OCI-LY3 (cell line): Measurements from ENCODE around the gene PTGS2.

Source experiments
- H2AFZ ChIP-seq: fragments of 200-600, 300-600 bp; shearing (Covaris generic); 2 replicates; pipeline ENCODE4 v1.6.0; 2014; ENCODE audit warnings: antibody characterized with exemption, low read depth, low read length
- H3K27ac ChIP-seq: fragments of 200-600, 300-600 bp; sonication (generic); 2 replicates; pipeline ENCODE4 v1.5.1; 2014; ENCODE audit warnings: mild to moderate bottlenecking, low read length, moderate library complexity, mixed read lengths
- H3K27me3 ChIP-seq: fragments of 200-600, 300-600 bp; sonication (generic); 2 replicates; pipeline ENCODE4 v1.6.1; 2014; ENCODE audit warnings: low read depth, low read length, mixed read lengths
- H3K36me3 ChIP-seq: fragments of 200-600, 300-600 bp; sonication (generic); replicated peaks from 2 replicates; pipeline ENCODE3; 2014; ENCODE audit warnings: low read depth, low read length, mixed read lengths
- H3K4me1 ChIP-seq: fragments of 300-600, 200-600 bp; sonication (generic); 2 replicates; pipeline ENCODE4 v1.6.1; 2014; ENCODE audit warnings: low read length, mixed read lengths
- H3K4me2 ChIP-seq: fragments of 200-600, 300-600 bp; sonication (generic); 2 replicates; pipeline ENCODE4 v1.6.1; 2014; ENCODE audit warnings: low read length, mixed read lengths
- H3K4me3 ChIP-seq: fragments of 300-600, 200-600 bp; sonication (generic); 2 replicates; pipeline ENCODE4 v1.5.1; 2014; ENCODE audit warnings: antibody characterized with exemption, mild to moderate bottlenecking, low read length, moderate library complexity
- H3K79me2 ChIP-seq: fragments of 300-600, 200-600 bp; shearing (Covaris generic); 2 replicates; pipeline ENCODE4 v1.6.1; 2014; ENCODE audit warnings: mild to moderate bottlenecking, low read length, mixed read lengths
- H3K9ac ChIP-seq: fragments of 300-600, 200-600 bp; shearing (Covaris generic); 2 replicates; pipeline ENCODE4 v1.6.0; 2014; ENCODE audit warnings: mild to moderate bottlenecking, low read length, moderate library complexity
- H3K9me3 ChIP-seq: fragments of 200-600, 300-600 bp; shearing (Covaris generic); 2 replicates; pipeline ENCODE4 v1.6.1; 2014; ENCODE audit warnings: low read length, mixed read lengths; ENCODE audit not compliant: insufficient read depth
- H4K20me1 ChIP-seq: fragments of 200-600, 300-600 bp; sonication (generic); 2 replicates; pipeline ENCODE4 v1.6.1; 2016; ENCODE audit warnings: low read length, mixed read lengths; ENCODE audit not compliant: insufficient read depth
- CTCF ChIP-seq: fragments of 200-600, 300-600 bp; sonication (generic); IDR thresholded peaks from 2 replicates; pipeline ENCODE4 v1.5.1; 2014; ENCODE audit warnings: antibody characterized with exemption, low read length, low read depth
- EZH2phosphoT487 ChIP-seq: fragments of 200-600 bp; shearing (Covaris generic); IDR thresholded peaks from 2 replicates; pipeline ENCODE4 v1.6.1; 2018; ENCODE audit warnings: antibody characterized with exemption, mixed run types, low read depth

PTGS2 gene

GRCh38 chr1:186699519-186699918, 19.3 kb upstream of the PTGS2 start:
- no peaks in the 10 kb centered on the region for H3K9me3 ChIP-seq

GRCh38 chr1:186689907-186690306, 9.7 kb upstream of the PTGS2 start:
- H3K9me3 ChIP-seq = no peaks in the 10 kb centered on the region
- no peaks in the 10 kb centered on the region for H3K27me3 ChIP-seq
- H3K36me3 ChIP-seq = no peaks in the 10 kb centered on the region

More at GRCh38 chr1:186699519-186699918, 19.3 kb upstream of the PTGS2 start:
- H3K9ac ChIP-seq = no peak overlapping the region
- no peaks in the 10 kb centered on the region for H3K27me3 ChIP-seq
- TF ChIP-seq CTCF = no peak
- TF ChIP-seq EZH2phosphoT487 = no peak
- H2AFZ ChIP-seq = no peak overlapping the region
- H3K36me3 ChIP-seq = no peaks in the 10 kb centered on the region
- H3K4me2 ChIP-seq = no peak overlapping the region
- H3K27ac ChIP-seq = no peak overlapping the region
- no peak overlapping the region for H3K4me3 ChIP-seq
- H3K4me1 ChIP-seq = peaks cover 15% of the 10 kb centered on the region
- H4K20me1 ChIP-seq = no peaks in the 10 kb centered on the region
- no peaks in the 10 kb centered on the region for H3K79me2 ChIP-seq

GRCh38 chr1:186689376-186689775, 9.2 kb upstream of the PTGS2 start:
- no peaks in the 10 kb centered on the region for H3K36me3 ChIP-seq
- no peak overlapping the region for H3K4me3 ChIP-seq
- H4K20me1 ChIP-seq = no peaks in the 10 kb centered on the region
- H3K9me3 ChIP-seq = no peaks in the 10 kb centered on the region
- no peak overlapping the region for H2AFZ ChIP-seq
- no peaks in the 10 kb centered on the region for H3K27me3 ChIP-seq
- no peaks in the 10 kb centered on the region for H3K79me2 ChIP-seq
- no peak overlapping the region for H3K27ac ChIP-seq
- TF ChIP-seq EZH2phosphoT487 (no peak), CTCF (no peak)
- H3K4me2 ChIP-seq = no peak overlapping the region
- no peak overlapping the region for H3K9ac ChIP-seq
- H3K4me1 ChIP-seq = no peaks in the 10 kb centered on the region

More at GRCh38 chr1:186689907-186690306, 9.7 kb upstream of the PTGS2 start:
- Histone ChIP-seq H3K9ac (no peak overlapping the region), H3K4me3 (no peak overlapping the region), H4K20me1 (no peaks in the 10 kb centered on the region), H3K27ac (no peak overlapping the region), H3K4me1 (no peaks in the 10 kb centered on the region), H3K79me2 (no peaks in the 10 kb centered on the region), H2AFZ (no peak overlapping the region), H3K4me2 (no peak overlapping the region)
- TF ChIP-seq CTCF (no peak), EZH2phosphoT487 (no peak)

GRCh38 chr1:186683652-186684410, 3.6 kb upstream of the PTGS2 start:
- H3K9me3 ChIP-seq = no peaks in the 10 kb centered on the region
- H3K79me2 ChIP-seq = no peaks in the 10 kb centered on the region
- H3K27me3 ChIP-seq = 0 out of 2 replicates have a peak, but pooled peaks cover 5% of the 10 kb centered on the region
- 0 out of 2 replicates have a peak overlapping the region, but pooled peaks have one; percentile 12 for H2AFZ ChIP-seq
- peak overlapping the region; percentile 18 for H3K4me2 ChIP-seq
- H3K9ac ChIP-seq = no peak overlapping the region
- H3K27ac ChIP-seq = no peak overlapping the region
- H3K36me3 ChIP-seq = no peaks in the 10 kb centered on the region
- H3K4me1 ChIP-seq = peaks cover 9% of the 10 kb centered on the region
- TF ChIP-seq EZH2phosphoT487 (no peak), CTCF (no peak)
- H4K20me1 ChIP-seq = no peaks in the 10 kb centered on the region
- H3K4me3 ChIP-seq = no peak overlapping the region
